COLO829 (cell line): Measurements from ENCODE around the gene GCG.
A peak's percentile ranks its signal among the peaks of the same experiment; 100 is the strongest.

ENCODE experiments used
- DNase-seq: peaks from one replicate; pipeline ENCODE4 v3.0.0; 2012; ENCODE audit warnings: low spot score

The GCG gene

DNA sequence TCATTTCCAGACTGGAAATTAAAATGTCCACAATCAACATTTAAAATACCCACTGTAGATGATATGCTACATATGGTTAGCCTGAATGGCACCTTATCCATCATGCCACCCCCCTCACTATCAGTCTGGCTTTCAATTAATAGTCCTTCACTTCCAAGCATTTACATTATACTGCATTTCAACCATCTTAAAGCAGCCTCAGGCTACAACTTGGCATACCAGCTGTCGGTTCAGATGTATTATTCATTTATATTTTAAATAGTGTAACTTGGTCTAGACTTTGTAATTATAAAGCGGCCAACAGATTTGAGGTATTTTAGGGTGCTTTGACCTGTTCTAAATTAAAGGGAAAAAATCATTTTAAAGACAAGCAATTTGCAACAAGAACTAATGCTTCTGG, 2.6 kb downstream of the GCG start:
- no peak for DNase-seq

DNA sequence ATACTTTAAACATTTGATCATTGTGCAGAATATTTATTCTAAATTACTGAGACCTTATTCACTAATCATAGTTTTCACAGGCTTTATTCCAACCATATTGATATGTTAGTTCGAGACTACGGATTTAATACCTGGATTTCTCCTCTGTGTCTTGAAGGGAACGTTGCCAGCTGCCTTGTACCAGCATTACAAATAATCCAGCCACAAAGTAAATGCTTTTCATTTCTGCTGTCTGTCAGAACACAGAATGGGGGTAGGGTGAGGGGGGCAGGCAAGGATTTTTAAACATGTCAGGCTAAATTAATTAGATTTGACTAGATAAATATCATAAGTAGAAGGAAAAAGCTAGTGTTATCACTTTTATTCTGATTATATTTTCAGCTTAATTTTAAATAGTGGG, 3.1 kb downstream of the GCG start:
- DNase-seq = no peak

DNA sequence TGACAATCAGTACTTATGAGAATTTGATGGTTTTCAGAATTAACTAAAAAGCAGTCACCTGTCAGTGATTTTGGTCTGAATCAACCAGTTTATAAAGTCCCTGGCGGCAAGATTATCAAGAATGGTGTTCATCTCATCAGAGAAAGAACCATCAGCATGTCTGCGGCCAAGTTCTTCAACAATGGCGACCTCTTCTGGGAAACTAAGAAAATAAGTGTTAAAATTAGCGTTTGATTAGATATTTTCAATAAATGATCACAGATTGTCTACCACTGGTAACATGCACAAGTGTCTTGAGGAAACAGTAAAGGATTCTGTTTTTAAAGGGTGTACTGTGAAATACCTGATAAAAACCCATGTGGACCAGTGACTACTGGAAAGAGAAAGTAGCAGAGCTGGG, 8.1 kb downstream of the GCG start:
- no peak for DNase-seq

DNA sequence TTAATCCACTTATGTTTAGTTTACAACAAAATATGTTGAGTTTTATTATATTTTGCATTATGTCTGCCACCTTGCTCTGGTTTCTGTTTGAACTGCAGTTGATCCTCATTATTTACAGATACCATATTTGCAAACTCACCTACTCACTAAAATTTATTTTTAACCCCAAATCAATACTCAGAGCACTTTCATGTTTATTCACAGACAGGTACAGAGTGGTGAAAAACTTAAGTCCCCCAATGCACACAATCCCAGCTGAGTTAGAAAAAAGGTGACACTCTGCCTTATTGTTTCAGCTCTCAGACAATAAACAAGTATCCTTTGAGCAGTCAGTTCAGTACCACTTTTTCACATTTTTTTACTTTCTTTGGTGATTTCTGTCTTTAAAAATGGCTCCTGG, 13.7 kb downstream of the GCG start:
- DNase-seq = no peak

DNA sequence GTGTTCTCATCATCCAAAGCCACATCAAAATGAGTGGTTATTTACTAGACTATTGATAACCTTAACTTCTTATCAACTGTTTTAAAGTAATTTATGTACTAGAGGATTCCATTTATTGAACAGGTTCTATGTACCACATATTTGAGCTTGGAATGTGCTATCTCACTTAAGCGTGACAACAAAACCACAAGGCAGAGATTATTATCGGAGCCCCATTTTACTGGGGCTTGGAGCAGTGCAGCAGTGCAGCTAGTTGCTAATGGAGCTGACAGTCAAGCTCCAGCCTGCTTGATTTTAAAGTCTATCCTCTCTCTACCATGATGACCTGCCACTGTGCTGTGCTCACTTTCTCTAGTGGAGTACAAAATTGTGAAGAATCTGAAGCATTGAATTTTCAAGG, 24.6 kb downstream of the GCG start:
- no peak for DNase-seq

DNA sequence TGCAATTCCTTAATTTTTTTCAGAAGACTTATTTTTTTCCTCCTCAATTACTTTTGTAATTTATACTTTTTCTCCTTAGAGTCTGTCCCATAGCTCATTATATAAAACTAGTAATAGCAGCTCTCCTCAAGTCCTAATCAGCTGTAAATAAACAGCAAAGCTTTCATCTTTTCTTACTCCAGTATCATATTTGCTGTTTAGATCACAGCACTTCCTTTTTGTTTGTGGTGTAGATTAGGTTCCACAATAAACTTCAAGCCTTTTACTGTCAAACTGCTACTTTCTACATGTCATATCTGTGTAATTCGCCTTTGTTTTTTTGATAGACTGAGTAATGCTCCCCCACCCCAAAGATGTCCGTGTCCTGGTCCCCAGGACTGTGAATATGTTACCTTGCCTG, 25.5 kb downstream of the GCG start:
- no peak for DNase-seq

DNA sequence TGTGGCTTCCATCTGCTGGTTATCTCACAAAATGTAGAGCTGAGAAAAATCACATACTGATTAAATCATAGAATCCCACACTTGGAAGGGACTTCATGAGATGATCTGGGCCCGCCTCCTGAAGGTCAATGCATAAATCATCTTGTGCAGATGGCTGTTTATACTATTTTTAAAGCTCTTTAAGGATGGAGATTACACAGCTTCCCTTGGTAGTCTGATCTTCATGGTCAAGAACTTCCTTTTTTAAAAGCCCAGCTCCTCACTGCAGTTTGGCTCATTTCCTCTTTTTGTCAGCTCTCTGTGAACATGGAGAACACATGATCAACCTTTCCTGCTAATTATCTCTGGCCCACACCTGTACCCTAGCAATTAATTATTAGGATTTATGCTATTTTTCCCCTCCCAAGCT, 25.9 kb downstream of the GCG start:
- no peak for DNase-seq

DNA sequence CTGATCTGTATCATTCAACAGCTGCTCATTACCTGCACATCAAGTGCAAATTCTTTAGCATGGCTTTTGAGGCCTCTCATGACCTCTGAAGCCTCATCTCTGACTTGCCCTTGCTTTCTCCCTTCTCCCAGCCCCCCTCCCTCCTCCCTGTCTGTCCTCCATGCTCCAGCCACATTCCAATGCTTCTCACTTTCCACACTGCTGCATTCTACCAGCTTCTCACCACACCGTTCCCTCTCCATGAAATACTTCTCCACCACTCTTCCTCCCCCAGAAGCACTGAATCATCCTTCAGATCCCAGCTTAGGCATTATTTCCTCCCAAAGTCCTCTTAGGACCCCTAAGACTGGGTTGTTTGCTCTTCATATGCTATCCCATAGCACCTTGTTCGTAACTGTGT, 26.9 kb downstream of the GCG start:
- DNase-seq = no peak

DNA sequence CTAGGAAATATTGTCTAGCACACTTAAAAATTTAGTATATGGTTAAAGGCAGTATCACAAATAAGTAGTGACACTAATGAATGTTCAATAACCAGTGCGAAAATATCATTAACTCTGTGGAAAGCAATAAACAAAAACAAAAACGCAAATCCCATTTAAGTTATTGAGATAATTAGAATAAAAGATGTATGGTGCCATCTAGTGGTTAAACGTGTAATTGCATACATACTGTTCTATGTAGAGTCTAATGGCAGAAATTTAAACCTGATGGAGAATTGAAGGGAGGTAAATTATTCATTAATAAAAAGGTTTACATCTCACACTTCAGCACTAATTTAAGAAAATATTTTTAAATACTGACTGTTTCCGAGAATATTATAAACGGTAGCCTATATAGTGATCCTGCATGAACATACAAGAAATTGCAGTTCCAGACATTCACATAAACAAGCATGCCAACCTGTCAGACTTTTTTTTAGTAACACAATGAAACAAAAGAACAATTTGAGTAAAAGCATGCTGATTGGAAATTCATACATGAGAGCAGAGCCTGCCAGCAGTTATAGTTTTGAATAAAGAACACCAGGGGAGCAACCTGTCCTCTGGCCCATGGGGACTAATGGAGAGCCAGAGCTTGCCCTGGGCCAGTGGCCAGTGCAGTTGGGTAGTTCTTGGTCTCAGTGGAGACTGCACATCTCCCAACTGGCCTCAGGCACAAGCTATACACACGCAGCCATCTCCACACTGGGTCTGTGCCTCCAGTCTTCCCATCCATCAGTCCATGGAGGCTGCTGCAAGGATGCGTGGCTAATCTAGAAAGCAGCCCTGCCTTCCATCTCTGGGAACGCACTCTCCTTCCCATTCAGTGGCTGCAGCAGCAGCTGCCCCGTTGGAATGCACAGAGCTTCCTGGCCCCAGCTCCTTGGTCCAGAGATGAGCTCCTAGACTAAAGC, 28.0 kb downstream of the GCG start:
- DNase-seq = peak; percentile 61

DNA sequence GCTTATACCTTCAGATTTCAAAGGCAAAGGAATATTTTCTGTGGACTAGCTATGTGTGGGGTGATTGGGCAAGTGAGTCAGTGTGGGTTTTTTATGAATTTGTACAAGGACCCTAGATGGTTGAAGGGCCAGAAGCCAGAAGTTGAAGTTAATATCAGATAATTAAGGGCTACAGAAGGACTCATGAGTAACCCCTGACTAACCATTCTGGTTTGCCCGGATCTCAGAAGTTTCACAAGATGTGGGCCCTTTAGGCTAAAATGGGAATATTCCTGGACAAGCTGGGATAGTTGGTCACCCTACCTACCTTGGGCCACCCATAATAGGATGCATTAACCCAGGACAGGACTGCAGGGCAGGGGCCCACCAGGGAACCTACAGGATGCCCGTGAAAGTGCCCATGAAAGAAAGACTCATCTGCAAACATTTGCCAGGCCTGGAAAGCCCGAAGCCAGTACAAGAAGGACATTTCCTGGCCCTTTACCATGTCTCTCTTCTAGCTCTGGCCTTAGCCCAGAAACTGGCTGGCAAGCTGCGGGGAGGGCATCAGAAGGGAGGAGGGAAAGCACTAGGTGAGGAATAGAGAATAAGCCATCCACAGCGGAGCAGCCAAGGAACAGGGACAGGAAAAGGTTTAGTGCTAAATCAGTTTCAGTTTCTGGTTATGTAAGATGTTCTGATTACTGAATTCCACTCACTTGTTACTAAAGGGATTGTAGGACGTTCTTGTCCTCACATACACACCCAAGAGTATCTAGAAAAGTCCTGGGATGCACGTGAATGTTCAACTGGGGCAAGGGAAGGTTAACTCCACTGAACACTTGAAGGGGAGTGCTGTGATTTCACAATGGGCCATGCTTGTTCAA, 33.6 kb downstream of the GCG start:
- DNase-seq = no peak

DNA sequence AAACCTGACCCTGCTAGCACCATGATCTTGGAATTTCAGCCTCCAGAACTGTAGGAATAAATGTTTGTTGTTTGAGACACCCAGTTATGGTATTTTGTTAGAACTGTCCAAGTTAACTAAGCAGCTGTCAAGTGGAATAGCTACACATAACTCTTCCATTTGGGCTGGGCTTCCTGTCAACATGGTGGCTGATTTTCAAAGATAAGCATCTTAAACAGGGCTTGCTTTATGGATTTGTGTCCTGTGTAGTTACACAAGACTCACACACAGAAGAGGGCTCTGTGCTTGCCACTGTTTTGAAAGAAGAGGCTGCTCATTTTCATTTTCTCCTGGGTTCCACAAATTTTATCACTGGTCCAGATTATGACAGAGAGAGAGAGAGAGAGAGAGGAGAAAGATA, 35.7 kb downstream of the GCG start:
- no peak for DNase-seq

DNA sequence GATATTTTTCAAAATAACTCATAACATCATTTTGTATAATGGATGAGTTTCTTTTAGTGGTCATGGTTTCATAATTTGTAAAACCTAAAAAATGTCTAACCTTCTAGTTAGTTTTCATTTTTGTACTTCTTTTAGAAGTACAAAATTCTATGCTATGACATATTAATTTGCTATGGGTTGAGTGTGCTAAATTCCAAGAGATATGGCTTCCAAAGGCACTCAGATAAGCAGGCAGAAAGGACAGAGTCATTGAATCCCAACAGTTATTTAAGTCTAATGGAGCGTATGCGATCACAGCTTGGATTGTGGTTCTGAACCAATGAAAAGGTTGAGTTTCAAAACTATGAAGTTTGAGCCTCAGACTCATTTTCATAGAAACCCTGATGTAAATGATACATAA, 37.0 kb downstream of the GCG start:
- DNase-seq = no peak

DNA sequence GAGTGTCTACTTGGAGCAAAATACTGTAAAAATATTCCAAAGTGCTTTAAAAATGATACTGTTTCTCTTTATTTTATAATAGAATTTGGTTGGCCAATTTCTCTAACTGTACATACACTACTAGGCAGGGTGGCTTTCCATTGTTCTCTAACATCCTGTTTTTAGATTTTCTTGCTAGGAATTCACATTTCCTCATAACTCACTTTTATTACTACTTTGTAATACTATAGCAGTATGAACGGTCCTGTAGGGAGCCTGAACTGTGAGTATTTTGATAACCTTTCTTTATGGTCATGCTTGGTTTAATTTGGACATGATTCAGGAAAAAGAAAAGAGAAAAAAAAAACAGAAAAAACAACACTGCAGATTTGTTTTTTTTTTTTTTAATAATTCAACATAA, 37.8 kb downstream of the GCG start:
- DNase-seq = no peak

DNA sequence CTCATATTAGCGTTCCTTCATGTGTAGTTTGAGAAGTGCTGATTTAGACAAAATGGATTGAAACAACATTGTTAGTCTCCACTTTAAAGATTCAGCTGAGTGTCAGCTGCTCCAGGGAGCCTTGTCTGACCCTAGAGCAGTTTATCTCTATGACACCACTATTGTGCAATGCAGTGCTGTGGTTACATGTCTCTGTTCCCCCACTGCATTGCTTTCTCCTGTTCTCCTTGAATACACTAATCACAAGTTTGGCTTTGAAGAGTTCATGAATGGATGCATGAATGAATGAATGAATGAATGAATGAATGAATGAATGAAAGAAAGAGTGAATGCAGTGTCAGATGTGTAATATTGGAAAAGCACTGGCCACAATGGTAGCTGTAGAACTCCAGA, 38.3 kb downstream of the GCG start:
- no peak for DNase-seq

DNA sequence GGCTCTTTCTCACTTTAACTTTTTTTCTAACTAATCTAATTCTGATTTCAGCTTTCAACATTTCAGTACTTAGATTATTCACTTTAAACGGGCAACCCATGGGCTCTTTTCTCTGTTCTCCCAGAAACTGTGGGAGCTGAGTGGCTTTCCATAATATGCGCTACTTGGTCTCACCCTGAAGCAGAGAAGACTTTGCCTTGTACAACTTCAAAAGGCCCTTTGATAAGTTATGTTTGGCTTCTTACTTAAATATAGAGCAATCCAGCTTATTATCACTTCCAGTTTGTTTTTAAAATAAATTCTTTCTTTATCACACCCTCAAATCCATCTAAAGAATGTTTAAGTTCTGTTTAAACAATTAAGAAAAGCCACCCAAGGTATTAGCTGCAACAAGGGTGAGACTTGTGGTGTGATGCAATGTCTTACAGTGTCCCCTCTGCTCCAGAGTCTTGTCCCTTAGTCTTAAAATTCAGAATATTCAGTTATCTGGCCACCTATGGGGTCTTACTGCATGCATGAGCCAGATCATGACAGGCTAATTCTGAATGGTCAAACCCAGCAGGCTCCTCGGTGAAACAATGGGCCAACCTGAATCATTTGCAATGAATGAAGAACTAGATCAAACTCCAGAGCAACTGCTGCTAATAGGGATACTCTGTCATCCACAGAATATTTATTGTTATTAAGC, 38.8 kb downstream of the GCG start:
- no peak for DNase-seq

DNA sequence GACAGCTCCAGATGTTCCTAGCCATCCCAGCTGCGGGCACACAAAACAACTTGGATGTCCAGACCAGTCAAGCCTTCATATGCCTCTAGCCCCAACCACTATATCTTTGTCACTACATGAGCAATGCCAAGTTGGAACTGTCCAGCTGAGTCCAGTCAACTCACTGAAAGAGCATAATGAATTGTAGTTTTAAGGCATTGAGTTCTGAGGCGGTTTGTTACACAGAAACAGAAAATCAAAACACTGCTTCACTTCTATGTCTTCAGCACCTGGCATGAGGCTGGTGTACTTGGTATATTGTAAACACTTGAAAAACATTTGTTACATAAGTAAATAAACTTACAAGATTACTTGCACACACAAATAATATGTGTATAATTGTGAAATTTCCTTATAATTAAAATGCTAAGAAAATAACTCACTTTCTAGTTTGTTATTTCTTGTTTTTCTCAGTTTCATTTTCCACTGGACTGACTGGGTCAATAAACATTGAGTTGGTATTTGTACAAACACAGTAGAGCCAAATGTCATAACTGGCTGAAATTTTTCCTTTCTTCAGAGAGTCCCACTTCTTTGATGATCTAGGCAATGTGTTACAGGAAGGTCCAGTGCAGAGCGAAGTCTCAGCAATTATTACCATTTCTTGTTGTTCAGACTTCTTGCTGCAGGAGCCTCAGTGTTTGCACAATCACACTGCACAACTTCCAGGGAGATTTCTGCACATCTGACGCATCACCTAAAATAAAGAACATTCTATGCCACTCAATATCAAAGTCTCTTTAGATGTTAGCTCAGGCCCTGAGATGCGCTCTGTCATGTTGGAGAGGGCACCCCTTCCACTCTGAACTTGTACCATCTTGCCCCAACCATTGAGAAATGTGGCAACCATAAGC, 39.8 kb downstream of the GCG start:
- DNase-seq = no peak

DNA sequence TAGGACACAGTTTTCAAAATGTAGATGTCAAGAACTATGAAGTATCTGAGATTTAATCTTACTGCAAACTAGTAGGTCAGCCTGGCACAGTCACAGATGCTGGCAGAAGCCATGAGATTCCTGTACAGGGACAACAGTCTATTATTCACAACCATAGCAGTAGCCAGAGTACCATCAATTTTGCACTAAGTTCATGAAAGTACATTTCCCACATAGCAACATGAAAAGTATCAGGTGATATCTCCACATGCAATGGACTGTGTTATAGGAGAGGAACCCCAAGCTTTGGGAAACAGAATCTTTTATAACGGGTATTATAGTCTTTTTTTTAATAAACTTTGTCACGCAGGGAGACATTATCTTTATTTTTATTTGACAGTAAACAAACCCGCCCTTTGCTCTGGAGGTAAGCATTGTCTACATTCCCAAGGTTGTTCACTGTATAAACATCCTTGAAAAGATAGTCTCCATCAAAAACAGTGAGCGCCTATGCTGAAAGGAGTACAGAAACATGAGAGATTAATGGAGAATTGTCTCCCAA, 44.6 kb downstream of the GCG start:
- no peak for DNase-seq

DNA sequence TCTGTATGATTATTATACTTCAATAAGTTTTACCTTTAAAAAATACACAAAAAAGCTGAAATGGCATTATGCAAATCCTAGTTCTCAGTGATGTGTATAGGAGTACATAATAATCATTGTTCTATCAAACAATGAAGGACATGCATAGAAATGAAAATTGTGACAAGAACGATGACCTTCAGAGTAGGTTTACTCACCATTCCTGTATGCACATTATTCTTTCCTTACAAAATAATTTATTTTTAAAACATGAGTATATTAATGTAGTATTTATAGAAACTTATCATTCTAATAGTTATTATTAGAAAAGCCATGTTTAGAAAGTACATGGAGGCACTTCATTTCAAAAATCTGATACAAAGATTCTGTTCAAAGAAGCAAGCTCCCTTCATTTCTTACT, 45.3 kb downstream of the GCG start:
- no peak for DNase-seq

DNA sequence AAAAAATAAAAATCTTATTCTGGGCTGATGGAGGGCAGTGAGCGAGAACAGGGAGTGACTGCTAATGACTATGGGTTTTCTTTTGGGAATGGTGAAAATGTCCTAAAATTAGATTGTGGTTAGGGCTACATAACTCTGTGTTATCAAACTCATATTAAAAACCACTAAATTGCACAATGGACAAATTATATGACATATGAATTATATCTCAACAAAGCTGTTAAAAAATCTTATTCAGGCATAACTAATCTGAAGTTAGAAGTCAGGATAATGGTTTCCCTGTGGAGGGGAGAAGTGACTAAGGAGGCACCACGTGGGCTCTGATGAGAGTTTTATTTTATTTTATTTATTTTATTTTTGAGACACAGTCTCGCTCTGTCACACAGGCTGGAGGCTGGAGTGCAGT, 45.9 kb downstream of the GCG start:
- DNase-seq = peak; percentile 44

DNA sequence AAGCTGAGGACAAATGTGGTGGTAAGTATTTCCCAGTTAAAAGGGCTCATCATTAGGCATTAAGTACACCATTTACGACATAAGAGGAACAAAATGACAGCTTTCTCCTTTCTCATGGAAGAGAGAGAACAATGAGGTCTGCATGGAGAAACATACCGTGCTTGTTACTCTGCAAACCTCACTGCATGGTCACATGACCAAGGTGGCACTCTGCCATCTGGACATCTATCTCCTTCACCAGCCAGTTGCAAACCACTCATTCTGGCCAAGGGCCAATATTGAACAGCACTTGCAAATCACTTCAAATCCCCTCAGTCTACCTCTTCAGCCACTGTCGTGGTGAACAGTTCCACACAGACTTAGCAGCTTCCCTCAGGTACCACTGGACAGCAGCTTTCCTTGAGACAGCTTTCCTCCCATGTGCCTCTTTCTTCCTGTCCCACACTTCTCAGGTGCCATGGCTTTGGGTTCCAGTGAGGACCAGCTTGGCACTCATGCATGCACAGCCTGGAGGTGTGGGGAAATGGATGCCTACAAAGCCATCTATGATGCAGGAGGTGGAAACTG, 48.5 kb downstream of the GCG start:
- no peak for DNase-seq

DNA sequence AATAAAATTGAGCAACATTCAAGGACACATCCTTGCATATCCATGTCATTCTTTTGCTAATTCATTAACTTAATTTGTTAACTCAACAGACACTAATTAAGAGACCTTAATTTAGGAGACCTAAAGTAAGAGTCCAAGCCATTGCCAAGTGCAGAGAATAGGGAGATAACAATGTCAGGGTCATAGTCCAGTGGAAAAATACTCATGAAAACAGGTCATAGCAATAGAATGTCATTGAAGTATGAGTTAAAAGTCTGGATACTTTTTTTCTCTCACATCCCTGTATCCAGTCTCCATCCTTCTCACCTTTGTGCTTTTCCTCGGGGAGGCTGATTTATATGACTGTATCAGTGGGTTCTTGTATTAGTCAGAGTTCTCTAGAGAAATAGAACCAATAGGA, 51.5 kb downstream of the GCG start:
- DNase-seq = no peak
